Gastrocnemius medialis (tissue), 4 donors: ENCODE results near the gene HDAC7.

Experiments
- CTCF ChIP-seq, 5 experiments: fragments of 450-650 bp in 3 of 5; fragments of 200-600 bp in 2 of 5; sonication (generic) in 2 of 5; IDR thresholded peaks in 4 of 5; conservative IDR thresholded peaks in 1 of 5; 1 replicate in 4 of 5; 2 replicates in 1 of 5; pipeline ENCODE4 v1.5.1; 2016 to 2019; ENCODE audit warnings: antibody characterized with exemption in 5 of 5, mild to moderate bottlenecking in 3 of 5, moderate library complexity in 3 of 5
- POLR2A ChIP-seq, 2 donors: fragments of 450-650 bp; IDR thresholded peaks; one replicate each; pipeline ENCODE4 v1.6.1; 2017; ENCODE audit warnings: antibody characterized with exemption in 2 of 2, mild to moderate bottlenecking in 2 of 2, moderate library complexity in 2 of 2

- no peak for TF ChIP-seq CTCF (IDR thresholded peaks at IDR 0.05 in 4 of 5, conservative IDR thresholded peaks at IDR 0.05 in 1 of 5)
- TF ChIP-seq POLR2A (IDR thresholded peaks at IDR 0.05): no peak
Observed at GRCh38 chr12:47813511-47814196, 6.0 kb downstream of the HDAC7 start.
